ENCODE data around the gene SLC66A1. TPM values are rescaled to one million over a fixed set of nuclear protein-coding genes. Genes with fewer than 3 reads are reported as not detected.

Gene SLC66A1
- total and polyA plus RNA-seq, 9 of the 15 experiments (the other 6 are each of a cell fraction or from before 2014, with no cell fraction given): 1.2 to 40.8 (median 18.6) TPM

DNA sequence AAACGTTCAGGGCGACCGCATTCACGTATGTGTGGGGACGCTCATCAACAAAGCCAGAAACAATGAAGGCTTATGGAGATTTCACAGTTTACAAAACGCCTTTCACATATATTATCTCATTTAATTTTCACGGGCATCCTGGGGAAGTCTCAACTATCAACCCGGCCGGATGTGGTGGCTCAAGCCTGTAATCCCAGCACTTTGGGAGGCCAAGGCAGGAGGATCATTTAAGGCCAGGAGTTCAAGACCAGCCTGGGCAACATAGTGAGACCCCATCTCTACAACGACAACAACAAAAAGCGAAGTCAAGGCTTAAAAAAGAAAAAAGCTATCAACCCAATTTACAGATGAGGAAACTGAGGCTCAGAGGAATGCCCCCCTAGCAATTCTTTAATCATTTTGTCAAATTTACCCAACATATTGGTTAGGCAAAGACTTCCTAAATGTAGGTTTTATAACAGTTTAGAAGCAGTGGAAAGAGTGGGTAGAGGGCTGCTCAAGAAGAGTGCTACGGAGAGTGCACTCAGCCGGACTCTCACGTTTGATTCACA lies 28.3 kb downstream of the SLC66A1 start:
- FAIRE-seq (no peak), ATAC-seq (no peak)
- peaks cover 47% of the 10 kb centered on the region; the same call in 2 of the 3 replicates for H3K36me3 ChIP-seq (ENCODE audit: control insufficient read depth, insufficient read depth, low read length)
- TF ChIP-seq RREB1 (CRISPR knock-in tag; IDR thresholded peaks at IDR 0.05): no peak
- no peak for TF ChIP-seq SP1 (CRISPR knock-in tag; IDR thresholded peaks at IDR 0.05)
- TF ChIP-seq MAFF (IDR thresholded peaks at IDR 0.05; ENCODE audit: low read length): no peak
- TF ChIP-seq L3MBTL2 (IDR thresholded peaks at IDR 0.05): no peak
- TF ChIP-seq CREB3L1 (IDR thresholded peaks at IDR 0.05; ENCODE audit: borderline replicate concordance, low read depth): no peak
- TF ChIP-seq MAFK (IDR thresholded peaks at IDR 0.05; ENCODE audit: low read length): no peak
- no peak for TF ChIP-seq NR1H2 (CRISPR knock-in tag; IDR thresholded peaks at IDR 0.05)
- no peak for TF ChIP-seq TRIM25 (IDR thresholded peaks at IDR 0.05; ENCODE audit: borderline replicate concordance)
- TF ChIP-seq ADNP (tag; IDR thresholded peaks at IDR 0.05): peak; percentile 63
- TF ChIP-seq ZNF140 (CRISPR knock-in tag; IDR thresholded peaks at IDR 0.05): no peak
- no peak for TF ChIP-seq ZNF445 (CRISPR knock-in tag; IDR thresholded peaks at IDR 0.05; ENCODE audit: low read depth)
- TF ChIP-seq HMG20A (CRISPR knock-in tag; conservative IDR thresholded peaks at IDR 0.05): no peak
- TF ChIP-seq JUNB (CRISPR knock-in tag; conservative IDR thresholded peaks at IDR 0.05): no peak
- no peak for TF ChIP-seq GATA2 (CRISPR knock-in tag; IDR thresholded peaks at IDR 0.05)
- peak; percentile 76 for TF ChIP-seq BCOR (IDR thresholded peaks at IDR 0.05)

More for the DNA sequence above, 28.3 kb downstream of the SLC66A1 start:
- no peak overlapping the region for H3K4me2 ChIP-seq (ENCODE audit: insufficient read depth, low read length)
- H3K4me1 ChIP-seq (replicated peaks in 1 of 2; ENCODE audit: control insufficient read depth in 2 of 2, insufficient read depth in 2 of 2, low read length in 2 of 2): peaks cover 4 to 51% of the 10 kb centered on the region in 2 experiments; a peak in 4 of 5 replicates
- POLR2A ChIA-PET: no interaction called here
- H3K27ac ChIP-seq (ENCODE audit: extremely low read depth, low read depth, low read length): no peak overlapping the region
- BruUV-seq (replicated peaks): no TSS peak
- CTCF ChIA-PET (ENCODE audit: low intra/inter-chr PET ratio): interaction anchor here (2.1 to 2.5 kb wide), 2 partner anchors 242 to 311 kb away, joined by 5 to 10 read pairs; no protein-coding TSS in a partner anchor
- H3K9ac ChIP-seq (ENCODE audit: insufficient read depth in 1 of 2, low read depth in 2 of 2, low read length in 2 of 2): peak overlapping the region in 1 of 2 experiments; percentile 58; a peak in 2 of 4 replicates
- H3K4me3 ChIP-seq: no peak overlapping the region
- WGBS (ENCODE audit: insufficient coverage, low coverage, missing lambda C conversion rate): 87% methylated on average over 14 of the region's 14 CpGs
- H3K9me1 ChIP-seq (ENCODE audit: control insufficient read depth, insufficient read depth, low read length): peaks cover 11% of the 10 kb centered on the region
- intact Hi-C loops (cut with micrococcal nuclease) (loop anchor here (5.0 kb wide), 1 partner anchor 242 kb away; no protein-coding TSS in a partner anchor), in situ Hi-C loops (cut with MboI) (loop anchor here (5.0 kb wide), 1 partner anchor 312 kb away; no protein-coding TSS in a partner anchor)
- H3K27me3 ChIP-seq (ENCODE audit: control insufficient read depth in 2 of 2, insufficient read depth in 2 of 2, low read length in 2 of 2): no peaks in the 10 kb centered on the region
- no peak overlapping the region for H2AFZ ChIP-seq (ENCODE audit: low read depth, low read length)
- DNase-seq (ENCODE audit: extremely low read depth in 1 of 4, low spot score in 3 of 4): no peak
- H3K9me3 ChIP-seq (replicated peaks; ENCODE audit: control insufficient read depth, insufficient read depth, low read depth, low read length): no peaks in the 10 kb centered on the region
- peaks cover 14% of the 10 kb centered on the region; the same call in 1 of the 2 replicates for H4K20me1 ChIP-seq (replicated peaks; ENCODE audit: control insufficient read depth, insufficient read depth, low read length)
- no peaks in the 10 kb centered on the region for H3K79me2 ChIP-seq (ENCODE audit: control insufficient read depth, insufficient read depth, low read length)

Data from K562 (cell line).